ENCODE data around the gene FAM131C.

DNA sequence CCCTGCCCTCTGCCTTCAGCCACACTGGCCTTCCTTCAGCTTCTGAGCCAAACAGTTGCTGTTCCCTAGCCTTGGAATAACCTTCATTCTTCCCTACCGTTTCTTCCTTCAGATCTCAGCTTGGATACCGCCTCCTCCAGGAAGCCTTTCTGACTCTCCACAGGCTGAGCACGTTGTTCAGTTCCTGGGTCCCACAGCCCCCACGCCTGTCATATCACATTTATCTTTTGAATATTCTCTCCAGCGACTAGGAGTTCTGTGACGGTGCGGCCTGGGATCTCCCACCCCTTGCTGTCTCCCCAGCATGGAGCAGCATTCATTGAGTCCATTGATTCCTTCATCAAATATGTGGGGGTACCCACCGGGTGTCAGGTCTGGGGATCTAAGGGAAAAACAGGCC is 43.2 kb upstream of the FAM131C start:
- TF ChIP-seq POLR2AphosphoS5 (IDR thresholded peaks at IDR 0.05; ENCODE audit: low read depth, low read length) = no peak
- TF ChIP-seq POLR2A (IDR thresholded peaks at IDR 0.05; ENCODE audit: low read depth, low read length) = no peak
- TF ChIP-seq TAF1 (IDR thresholded peaks at IDR 0.05; ENCODE audit: low read depth, low read length) = no peak
- TF ChIP-seq SPI1 (IDR thresholded peaks at IDR 0.05; ENCODE audit: low read depth, low read length) = no peak

Measured in GM12891 (cell line).